HG03103 (cell line): ENCODE results near the gene RNU6-9.

Experiments used
- ATAC-seq: cut with Tn5 transposase; IDR thresholded peaks from one replicate; pipeline ENCODE4 v1.9.1; 2021; ENCODE audit warnings: low read depth; ENCODE audit not compliant: unreplicated experiment

The RNU6-9 gene

DNA sequence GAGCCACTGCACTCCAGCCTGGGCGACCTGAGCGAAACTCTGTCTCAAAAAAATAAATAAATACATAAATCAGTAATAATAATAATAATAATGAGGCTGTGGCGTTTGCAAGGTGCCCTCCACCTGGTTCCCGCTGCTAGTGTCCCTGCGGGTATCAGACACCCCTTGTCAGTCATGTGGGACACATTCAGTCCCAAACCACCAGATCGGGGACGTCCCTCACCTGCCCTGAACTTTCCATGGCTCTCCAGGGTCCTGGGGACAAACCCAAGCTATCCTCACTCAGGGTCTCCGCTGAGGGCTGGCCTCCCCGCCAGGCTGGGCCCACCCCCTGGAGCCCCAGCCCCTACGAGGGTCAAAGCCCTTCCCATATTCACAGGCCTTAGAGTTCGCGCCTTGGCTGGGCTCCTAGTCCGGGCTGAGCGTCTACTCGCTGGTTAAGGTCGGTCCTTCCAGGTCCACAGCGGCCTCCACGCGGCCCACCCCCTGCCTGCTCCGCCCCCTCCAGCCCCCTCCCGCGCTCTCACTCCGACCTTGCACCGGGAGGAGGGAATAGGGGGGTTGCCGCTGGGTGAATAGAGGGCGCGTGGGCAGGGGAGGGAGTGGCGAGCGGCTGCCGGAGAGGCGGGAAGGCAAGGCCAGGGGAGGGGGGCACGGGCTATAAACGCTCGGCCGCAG lies 23.5 kb downstream of the RNU6-9 start:
- ATAC-seq = no peak

- ATAC-seq = no peak
These were observed 24.3 kb downstream of the RNU6-9 start, which contains the start of gene KISS1R for GRCh38 chr19:917323-918151. TSS of gene KISS1R (plus strand) at chr19:917333. CDS start at chr19:917503, 170 bp downstream.

- ATAC-seq = no peak
These were observed 24.8 kb downstream of the RNU6-9 start for GRCh38 chr19:918152-918437.

GRCh38 chr19:918481-919198 lies 25.4 kb downstream of the RNU6-9 start:
- no peak for ATAC-seq

DNA sequence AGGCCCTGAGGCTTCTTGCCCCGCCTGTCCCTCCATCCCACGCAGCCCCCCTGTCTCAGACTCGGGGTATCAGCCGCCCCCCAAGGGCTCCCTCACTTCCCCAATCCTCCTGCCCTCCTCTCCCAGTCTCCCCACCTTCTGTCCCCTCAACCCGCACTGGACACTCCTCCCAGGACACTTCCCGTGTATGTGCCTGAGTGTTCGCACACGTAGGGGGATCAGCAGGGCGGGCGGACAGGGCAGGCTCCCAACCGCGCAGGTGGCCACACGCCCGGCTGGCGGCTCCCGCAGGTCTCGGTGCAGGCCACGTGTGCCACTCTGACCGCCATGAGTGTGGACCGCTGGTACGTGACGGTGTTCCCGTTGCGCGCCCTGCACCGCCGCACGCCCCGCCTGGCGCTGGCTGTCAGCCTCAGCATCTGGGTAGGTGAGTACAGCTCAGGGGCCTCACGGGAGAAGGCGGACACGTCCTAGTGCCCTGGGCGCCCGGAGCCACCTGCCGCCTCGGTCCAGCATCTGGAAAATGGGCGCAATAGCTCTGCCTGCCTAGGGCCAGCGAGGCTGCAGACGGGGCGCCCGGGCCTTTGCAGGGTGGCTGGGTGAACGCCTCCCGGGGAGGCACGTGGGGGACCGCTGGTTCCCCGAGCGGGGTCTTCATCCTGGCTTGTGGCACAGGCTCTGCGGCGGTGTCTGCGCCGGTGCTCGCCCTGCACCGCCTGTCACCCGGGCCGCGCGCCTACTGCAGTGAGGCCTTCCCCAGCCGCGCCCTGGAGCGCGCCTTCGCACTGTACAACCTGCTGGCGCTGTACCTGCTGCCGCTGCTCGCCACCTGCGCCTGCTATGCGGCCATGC lies 26.1 kb downstream of the RNU6-9 start:
- no peak for ATAC-seq

- no peak for ATAC-seq
These were observed 27.0 kb downstream of the RNU6-9 start for GRCh38 chr19:920051-920864.

DNA sequence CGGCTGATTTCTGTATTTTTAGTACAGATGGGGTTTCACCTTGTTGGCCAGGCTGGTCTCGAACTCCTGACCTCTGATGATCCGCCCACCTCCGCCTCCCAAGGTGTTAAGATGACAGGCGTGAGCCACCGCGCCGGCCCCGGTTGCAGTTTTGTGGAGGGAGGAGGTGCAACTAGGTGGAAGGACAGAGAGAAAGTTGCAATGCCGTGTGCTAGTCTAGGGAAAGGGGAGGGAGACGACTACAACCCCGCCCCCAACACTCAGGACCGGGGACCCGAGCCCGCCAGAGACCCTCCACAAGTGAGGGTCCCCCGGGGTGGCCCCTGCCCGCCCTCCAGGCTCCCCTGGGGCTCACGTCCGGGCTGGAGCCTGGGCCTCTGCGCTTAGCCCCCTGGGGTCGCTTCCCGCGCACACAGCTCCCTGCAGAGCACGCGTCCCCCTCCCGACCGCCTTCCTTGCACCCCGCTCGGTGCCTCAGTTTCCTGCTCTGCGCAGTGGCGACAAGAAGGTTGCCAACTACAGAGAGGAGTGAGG lies 31.3 kb downstream of the RNU6-9 start:
- ATAC-seq = no peak

GRCh38 chr19:925087-925525 lies 31.8 kb downstream of the RNU6-9 start:
- ATAC-seq = no peak

DNA sequence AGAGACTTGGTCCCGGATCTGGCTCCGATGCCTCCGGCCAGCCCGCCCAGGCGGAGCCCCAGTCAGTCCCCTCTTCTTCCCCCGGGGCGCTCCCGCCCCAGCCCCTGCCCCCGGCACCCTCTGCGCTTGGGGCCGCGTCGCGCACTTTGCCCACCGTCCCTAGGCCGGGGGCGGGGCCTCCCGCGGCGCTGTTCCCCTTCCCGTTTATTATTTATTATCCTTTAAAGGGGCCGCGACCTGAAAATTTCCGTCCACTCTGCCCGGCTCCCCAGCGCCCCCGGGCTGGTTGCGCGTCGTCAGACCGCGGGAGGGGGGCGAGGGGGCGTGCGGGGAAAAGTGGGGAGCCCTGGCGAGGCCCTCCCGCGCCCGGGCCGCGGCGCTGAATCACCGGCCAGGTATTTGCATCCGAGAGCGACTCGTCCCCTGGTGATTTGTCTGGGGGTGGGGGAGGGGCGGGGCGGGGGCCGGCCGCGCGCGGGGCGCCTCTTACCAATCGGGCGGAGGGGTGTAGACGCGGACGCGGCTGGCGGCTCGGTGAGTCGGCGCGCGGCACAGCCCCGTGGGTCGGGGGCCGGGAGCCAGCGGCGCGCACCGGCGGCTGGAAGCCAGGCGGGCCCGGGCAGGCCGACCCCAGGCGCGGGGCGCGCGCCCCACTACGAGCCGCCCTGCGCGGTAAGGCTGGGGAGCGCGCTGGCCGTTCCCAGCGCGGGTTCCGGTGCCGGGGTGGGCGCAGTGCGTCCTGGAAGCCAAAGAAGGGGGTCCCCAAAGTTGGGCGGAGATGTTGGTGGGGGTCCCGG lies 32.4 kb downstream of the RNU6-9 start, which contains the start of gene ARID3A:
Gene ARID3A, plus strand, starts transcription at position 510 of the 797 bp plus-strand sequence. CDS start 3,494 bp downstream, outside the sequence.
- ATAC-seq = no peak

DNA sequence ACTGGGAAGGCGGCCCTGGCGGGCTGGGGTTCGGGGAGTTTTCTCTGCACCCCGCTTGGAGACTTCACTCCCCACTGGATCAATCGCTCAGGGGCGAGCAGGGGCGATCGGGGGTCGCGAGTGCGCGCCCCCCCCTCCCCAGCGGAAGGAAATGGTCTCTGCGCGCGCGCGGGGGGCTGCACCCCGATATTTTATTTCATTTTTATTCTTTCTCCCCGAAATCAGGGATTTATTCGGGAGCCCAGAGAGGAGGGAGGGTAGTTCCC lies 33.0 kb downstream of the RNU6-9 start:
- ATAC-seq = no peak

DNA sequence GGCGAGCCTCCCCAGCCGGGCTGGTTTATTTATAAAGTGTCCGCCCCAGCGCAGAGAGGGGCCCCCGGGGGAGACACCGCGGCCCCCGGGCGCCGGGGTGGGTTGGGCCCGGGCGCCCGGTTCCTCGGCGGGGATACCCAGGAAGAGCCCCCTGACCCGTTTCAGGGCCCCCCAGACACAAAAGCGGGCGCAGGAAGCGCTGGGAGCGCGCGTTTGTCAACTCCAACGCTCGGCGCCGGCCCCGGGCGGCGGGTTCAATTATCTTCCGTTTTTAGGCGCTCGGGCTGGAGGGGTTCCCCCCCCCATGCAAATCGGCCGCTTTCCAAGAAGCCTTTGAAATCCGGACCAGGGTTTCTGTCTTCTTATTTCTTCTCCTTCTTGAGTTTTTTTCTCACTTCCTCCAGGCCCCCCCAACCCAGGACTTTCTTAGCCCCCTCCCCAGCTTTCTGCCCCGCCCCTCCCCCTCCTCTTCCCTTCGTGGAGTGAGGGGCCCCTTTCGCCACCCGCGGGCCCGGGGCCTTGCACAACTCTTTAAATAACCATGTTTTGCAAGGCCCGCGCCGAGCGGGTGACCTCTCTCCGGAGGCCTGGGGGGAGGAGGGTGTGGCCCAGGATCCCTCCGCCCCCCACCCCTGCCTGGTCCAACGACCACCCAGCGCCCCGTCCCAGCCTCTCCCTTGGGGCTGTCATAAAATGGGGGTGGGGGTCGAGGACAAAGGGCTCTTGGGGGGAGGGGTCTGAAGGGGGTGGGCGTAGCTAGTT lies 33.5 kb downstream of the RNU6-9 start:
- no peak for ATAC-seq

DNA sequence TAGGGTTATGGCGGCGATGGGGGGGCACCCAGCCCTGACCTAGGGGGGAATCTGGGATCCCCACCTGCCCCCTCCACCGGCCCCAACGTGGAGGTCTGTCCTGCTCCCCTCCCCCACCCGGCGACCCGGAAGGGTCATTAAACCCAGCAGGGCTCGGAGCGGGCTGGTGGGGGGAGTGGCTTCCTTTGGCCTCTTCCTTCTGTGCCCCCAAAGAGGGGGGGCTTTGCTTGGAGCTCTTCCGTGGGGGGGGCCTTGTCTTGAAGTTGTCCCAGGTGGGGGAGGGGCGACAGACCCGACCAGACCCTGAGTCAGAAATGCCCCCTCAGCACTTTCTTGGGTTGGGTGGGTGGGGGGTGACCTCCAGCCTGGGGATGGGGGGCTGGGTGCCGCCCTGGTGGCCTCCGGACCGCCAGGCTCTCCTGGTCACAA lies 34.1 kb downstream of the RNU6-9 start:
- no peak for ATAC-seq

DNA sequence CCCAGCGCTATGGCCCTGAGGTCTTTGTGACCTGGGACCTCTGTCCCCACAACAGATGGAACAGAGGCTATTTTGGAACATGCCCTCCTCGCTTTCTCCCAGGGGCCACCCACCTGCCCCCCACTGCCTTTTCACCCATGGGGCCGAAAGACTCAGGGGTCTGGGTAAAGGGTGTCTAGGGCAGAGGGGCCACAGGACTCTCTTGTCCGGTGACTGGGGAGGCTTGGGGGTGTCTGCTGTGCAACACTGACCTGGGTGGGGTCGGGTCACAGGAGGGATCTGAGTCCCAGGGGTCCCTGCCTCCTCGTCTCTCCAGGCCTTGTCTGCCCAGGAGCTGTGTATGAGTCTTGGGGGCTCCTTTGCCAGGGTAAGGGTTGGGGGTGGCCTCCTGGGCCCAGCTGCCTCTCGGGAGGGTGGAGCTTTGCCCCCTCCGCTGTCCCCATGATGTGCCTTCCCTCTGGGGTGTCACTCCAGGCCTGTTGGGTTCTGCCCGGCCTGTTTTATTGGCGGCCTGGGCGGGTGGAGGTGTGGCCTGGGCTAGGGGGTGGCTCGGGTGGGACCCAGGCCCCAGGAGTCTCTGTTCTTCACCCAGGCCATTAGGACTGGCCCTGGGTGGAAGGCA lies 34.6 kb downstream of the RNU6-9 start:
- no peak for ATAC-seq

DNA sequence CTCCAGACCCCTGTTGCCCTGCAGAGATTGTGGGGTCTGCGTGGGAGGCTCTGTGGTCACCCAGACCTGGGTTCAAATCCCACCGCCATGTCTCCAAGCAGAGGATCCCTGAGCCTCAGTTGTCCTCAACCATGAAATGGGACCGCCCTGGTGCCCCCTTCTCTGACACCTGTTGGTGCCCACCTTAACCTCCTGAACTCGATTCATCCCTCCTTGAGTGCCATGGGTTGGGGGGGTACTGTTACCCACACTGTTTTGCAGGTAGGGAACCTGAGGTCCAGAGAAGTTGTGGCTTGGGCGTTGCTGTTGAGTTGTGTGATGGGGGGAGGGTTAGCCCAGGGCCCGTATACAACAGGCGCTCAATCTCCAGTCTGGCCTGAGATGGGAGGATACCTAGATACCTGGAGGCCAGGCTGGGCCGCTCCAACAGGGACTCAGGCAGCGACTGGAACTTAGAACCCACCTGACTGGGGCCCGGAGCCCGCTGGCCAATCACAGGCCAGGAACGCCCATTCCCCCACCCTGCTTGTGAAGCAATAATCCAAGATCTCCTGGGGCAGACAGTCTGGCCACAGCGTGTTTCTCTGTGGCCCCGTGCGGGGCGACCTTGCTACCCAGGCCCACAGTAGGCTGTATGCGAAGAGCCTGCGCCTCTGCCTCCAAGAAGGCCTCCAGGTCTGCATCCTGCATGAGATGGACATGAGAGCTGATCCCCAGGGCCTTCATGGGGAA lies 35.4 kb downstream of the RNU6-9 start:
- ATAC-seq = no peak

DNA sequence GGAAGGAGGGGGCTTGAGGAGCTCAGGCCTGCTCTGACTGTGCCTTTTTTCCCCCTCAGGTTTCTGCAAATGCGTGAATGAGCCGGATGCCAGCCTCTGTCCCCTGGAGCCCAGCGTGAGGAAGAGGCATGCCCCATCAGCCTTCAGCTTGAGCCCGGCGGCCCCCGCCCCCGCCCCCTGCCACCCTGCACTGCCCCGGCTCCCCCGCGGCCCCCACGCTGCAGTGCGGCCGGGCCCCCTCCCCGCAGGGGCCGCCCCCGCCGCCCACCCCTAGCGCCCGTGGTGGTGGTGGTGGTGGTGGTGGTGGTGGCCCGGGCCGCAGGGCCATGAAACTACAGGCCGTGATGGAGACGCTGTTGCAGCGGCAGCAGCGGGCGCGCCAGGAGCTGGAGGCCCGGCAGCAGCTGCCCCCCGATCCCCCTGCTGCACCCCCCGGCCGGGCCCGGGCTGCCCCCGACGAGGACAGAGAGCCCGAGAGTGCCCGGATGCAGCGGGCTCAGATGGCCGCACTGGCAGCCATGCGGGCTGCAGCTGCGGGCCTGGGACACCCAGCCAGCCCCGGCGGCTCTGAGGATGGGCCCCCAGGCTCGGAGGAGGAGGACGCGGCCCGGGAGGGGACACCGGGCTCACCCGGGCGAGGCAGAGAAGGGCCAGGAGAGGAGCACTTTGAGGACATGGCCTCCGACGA lies 36.1 kb downstream of the RNU6-9 start:
- ATAC-seq = no peak

GRCh38 chr19:929891-930258 lies 36.6 kb downstream of the RNU6-9 start:
- ATAC-seq = no peak
